ENCODE data around the gene MGA. TPM values are rescaled to one million over a fixed set of nuclear protein-coding genes. Genes with fewer than 3 reads are reported as not detected.
A peak's percentile ranks its signal among the peaks of the same experiment; 100 is the strongest.

The MGA gene
- total RNA-seq: 100 to 1,000 TPM in 2 of 4 donors, 10 to 100 TPM in 2; 54.8 to 156 (median 114) TPM

- peak in 2 of 4 experiments; percentile 13 to 17 for TF ChIP-seq CTCF (IDR thresholded peaks at IDR 0.05)
- peak; percentile 37 to 61 for TF ChIP-seq POLR2A (IDR thresholded peaks at IDR 0.05)
- intact Hi-C loops (cut with DNase I; ENCODE audit: low total_unique reads): no loop called here
- Histone ChIP-seq H3K9me3 (no peaks in the 10 kb centered on the region), H3K27ac (peak within 1 kb of the TSS; percentile 73 to 78), H3K4me3 (peak within 1 kb of the TSS; percentile 38 to 47), H3K27me3 (no peaks in the 10 kb centered on the region), H3K4me1 (no peaks in the 10 kb centered on the region), H3K36me3 (no peaks in the 10 kb centered on the region)
- peak; percentile 89 to 90 for DNase-seq
Observed at GRCh38 chr15:41660235-41661077, at the start of gene MGA. Gene MGA (plus strand): TSS chr15:41660405.

GRCh38 chr15:41620536-41621199 lies 39.5 kb upstream of the MGA start:
- TF ChIP-seq CTCF (IDR thresholded peaks at IDR 0.05) (no peak), POLR2A (IDR thresholded peaks at IDR 0.05) (no peak)
- intact Hi-C loops (cut with DNase I; ENCODE audit: low total_unique reads): no loop called here
- Histone ChIP-seq H3K27ac (peak overlapping the region; percentile 79 to 84), H3K27me3 (no peaks in the 10 kb centered on the region), H3K36me3 (no peaks in the 10 kb centered on the region), H3K4me1 (peaks cover 0 to 5% of the 10 kb centered on the region in 2 donors), H3K4me3 (peak overlapping the region; percentile 48 to 59), H3K9me3 (no peaks in the 10 kb centered on the region)
- no peak for DNase-seq

- H3K27ac ChIP-seq: peak overlapping the region; percentile 79 to 84
- peak overlapping the region; percentile 48 to 59 for H3K4me3 ChIP-seq
- no peaks in the 10 kb centered on the region for H3K27me3 ChIP-seq
- intact Hi-C loops (cut with DNase I; ENCODE audit: low total_unique reads): no loop called here
- TF ChIP-seq CTCF (IDR thresholded peaks at IDR 0.05) (peak in 1 of 4 experiments; percentile 5), POLR2A (IDR thresholded peaks at IDR 0.05) (peak in 1 of 2 donors; percentile 54)
- H3K9me3 ChIP-seq: no peaks in the 10 kb centered on the region
- DNase-seq: peak; percentile 82 to 84
- H3K4me1 ChIP-seq: peaks cover 0 to 5% of the 10 kb centered on the region in 2 donors
- no peaks in the 10 kb centered on the region for H3K36me3 ChIP-seq
Observed at GRCh38 chr15:41621200-41622193, 38.7 kb upstream of the MGA start.

GRCh38 chr15:41622901-41623300 lies 37.3 kb upstream of the MGA start:
- intact Hi-C loops (cut with DNase I; ENCODE audit: low total_unique reads): no loop called here
- TF ChIP-seq POLR2A (IDR thresholded peaks at IDR 0.05): no peak
- no peak for TF ChIP-seq CTCF (IDR thresholded peaks at IDR 0.05)
- Histone ChIP-seq H3K4me3 (no peak overlapping the region), H3K36me3 (no peaks in the 10 kb centered on the region), H3K27me3 (no peaks in the 10 kb centered on the region), H3K9me3 (no peaks in the 10 kb centered on the region), H3K27ac (peak overlapping the region; percentile 79 to 84), H3K4me1 (peaks cover 0 to 5% of the 10 kb centered on the region in 2 donors)
- no peak for DNase-seq
